Activated CD4-positive, alpha-beta T cell treated with anti-CD3 and anti-CD28 coated beads, Interleukin-2, amount 50 U/mL, for 4 hours (primary cell): ENCODE results near the gene RIBC2.
"Not testable (repeated sequence)": the region's sequence is repeated elsewhere in the genome, so short reads cannot be mapped to it uniquely, and the experiment has no call there.

ENCODE experiments used
- DNase-seq, 2 experiments: peaks; one replicate each; pipeline ENCODE4 v3.0.0-alpha.2; 2020

Gene RIBC2

DNA sequence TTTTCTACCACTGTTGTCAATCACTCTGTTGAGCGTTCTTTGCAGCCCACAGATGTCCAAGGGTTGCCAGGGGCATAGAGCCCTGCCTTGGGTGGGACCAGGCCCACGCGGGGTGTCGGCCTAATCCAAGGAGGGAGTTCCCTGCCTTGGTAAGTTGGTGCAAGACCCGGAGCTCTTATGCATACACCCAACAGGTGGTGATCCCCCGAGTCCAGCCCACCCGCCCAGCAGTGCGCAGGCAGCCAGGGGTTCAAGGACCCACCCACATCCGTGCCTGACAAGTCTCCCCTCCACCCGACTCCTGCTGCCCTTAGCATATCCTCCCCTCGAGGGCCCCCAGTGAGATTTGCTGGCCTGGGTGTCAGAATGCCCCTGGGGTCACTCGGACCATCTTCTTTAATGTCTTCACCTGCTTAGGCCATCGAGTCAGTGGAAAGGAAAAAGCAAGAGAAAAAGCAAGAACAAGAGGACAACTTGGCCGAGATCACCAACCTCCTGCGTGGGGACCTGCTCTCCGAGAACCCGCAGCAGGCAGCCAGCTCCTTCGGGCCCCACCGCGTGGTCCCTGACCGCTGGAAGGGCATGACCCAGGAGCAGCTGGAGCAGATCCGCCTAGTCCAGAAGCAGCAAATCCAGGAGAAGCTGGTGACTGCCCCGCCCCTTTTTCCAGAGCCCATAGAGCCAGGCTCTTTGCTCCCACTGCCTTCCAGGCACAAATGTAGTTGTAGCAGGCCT, 12.2 kb downstream of the RIBC2 start:
- DNase-seq: no peak

DNA sequence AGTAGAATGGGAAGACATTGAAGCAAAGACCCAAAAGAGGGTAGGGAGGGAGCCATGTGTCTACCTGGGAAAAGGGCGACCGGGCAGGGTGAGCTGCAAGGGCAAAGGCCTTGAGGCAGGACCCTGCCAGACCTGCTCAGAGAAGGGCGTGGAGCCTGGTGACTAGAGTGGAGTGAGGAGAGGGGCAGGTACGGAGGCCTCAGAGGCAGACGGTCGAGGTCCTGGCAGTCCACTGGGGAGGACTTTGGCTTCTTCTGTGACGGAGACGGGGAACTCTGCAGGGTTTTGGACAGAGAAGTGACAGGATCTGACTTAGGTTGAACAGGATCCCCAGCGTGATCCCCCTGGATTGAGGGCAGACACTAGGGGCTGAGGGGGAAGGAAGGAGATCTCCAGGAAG, 12.9 kb downstream of the RIBC2 start:
- no peak for DNase-seq

DNA sequence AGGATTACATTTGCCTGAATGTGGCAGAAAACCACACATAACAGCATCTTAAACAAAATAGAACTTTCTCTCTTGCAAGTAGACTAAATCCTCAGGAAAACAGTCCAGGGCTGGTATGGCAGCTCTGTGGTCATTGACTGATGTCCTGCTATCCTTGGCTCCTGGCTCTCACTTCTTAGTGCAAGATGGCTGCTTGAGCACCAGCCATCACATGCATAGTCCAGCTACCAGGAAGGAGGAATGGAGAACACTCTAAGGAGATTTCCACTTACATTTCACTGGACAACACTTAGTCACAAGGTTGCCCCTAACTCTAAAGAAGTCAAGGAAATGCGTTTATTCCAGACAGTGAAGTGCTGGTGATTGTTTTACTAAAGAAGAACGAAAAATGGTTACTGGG, 13.6 kb downstream of the RIBC2 start:
- DNase-seq: no peak

GRCh38 chr22:45428391-45429385, 15.2 kb downstream of the RIBC2 start:
- no peak for DNase-seq

DNA sequence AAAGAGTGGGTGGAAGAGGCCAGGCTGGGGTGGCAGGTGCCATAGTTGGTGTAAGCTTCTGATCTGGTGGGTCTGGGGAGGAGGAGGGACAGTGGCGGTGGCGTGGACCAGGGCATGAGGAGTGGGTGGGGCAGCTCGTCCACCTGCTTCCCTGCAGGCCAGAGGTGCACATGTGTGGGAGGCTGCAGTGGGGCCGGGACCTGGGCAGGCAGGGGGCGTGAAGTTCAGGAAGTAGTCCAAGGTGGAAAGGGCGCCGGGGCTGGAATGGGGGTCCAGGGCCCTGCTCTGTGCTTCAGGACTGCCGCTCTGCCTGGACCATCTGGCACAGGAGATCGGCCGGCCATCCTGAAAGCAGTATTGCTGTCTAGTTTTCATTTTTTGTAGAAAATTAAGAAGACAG, 15.9 kb downstream of the RIBC2 start:
- DNase-seq: no peak

DNA sequence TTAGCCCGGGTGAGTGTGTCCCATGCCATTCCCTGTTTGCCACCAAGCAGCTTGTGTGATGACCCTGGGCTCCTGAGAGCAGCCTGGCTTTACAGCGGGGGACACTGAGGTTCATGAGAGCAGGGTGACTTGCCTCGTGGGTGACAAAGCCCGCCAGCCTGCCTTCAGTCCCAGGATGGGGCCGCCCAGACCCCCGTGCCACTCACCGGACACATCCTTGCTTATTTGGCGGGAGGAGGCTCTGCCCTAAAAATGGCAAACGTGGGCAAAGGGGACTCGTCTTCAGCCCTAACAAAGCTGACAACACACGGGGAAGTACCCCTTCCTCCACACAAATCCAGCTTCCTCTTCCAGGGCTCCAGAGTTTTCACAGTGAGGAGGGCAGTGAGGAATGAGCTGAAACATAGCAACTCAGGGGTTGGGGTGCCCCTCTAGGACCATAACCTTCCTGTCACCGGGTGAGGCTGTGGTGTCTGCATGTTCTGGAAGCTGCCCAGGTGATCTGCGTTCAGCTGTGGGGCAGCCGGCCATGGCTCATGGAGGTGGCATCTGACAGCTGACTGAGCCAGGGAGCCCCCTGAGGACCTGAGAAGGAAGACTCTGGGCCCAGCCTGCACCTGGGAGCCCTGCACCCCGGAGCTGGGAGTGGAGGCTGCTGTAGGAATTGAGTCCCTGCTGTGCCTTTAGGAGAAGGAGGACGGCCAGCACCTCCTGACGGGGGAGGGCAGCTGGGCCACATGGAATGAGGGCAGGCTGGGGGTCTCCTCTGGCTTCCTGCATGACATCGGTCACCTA, 16.7 kb downstream of the RIBC2 start:
- no peak for DNase-seq

DNA sequence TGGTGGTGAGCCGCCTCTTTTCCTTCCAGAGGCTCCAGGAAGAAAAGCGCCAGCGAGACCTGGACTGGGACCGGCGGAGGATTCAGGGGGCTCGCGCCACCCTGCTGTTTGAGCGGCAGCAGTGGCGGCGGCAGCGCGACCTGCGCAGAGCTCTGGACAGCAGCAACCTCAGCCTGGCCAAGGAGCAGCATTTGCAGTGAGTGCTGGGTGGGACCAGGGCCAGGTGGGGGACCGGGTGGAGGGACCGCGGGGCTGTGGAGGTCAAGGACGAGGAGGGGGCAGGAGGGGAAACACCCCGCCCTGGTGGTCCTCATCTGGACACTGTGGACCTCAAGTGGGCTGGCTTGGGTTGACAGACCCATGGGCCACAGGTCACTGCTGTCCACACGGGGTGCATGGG, 17.4 kb downstream of the RIBC2 start:
- no peak for DNase-seq

DNA sequence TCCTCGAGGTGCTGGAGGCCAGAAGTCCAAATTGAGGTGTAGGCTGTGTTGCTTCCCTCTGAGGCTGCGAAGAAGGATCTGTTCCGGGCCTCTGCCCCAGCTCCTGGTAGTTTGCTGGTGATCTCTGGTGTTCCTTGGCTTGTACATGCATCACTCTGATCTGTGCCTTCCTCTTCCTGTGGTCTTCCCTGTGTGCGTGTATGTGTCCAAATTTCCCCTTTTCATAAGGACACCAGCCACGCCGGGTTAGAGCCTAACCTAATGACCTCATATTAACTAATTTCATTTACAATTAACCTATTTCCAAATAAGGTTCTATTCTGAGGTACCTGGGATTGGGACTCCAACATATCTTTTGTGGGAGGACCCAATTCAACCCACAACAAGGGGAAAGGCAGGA, 21.5 kb downstream of the RIBC2 start:
- DNase-seq: no peak

DNA sequence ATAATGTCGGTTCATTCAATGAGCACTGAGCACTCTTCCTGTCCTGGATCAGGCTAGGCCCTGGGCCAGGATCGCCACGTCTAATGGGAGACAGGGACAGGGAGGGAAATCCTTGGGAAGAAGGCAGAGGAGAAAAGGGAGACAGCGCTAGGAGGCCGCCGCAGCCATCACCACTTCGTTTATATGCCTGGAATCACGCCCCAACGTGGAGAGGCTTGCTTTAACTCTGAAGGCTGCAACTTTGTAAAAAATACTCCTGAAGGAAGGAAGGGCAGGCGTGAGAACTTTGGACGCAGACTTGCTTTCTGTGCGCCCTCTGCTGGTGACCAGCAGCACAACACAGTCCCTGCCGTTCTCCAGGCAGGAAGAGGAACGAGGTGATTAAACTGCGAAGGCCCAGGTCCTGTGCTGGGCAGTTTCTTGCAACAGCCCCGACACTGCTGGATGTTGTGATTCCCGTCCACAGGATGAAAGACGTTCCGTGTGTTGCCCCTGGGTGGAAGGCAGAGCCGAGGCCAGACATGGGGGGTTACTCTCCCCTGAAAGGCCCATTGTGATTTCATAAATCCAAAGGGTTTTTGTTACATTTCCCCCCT, 22.1 kb downstream of the RIBC2 start:
- DNase-seq: peak; percentile 77 to 78

GRCh38 chr22:45436871-45437517, 23.5 kb downstream of the RIBC2 start:
- DNase-seq: not testable (repeated sequence)

- DNase-seq: no peak
These were observed 24.8 kb downstream of the RIBC2 start for GRCh38 chr22:45438336-45438735.

DNA sequence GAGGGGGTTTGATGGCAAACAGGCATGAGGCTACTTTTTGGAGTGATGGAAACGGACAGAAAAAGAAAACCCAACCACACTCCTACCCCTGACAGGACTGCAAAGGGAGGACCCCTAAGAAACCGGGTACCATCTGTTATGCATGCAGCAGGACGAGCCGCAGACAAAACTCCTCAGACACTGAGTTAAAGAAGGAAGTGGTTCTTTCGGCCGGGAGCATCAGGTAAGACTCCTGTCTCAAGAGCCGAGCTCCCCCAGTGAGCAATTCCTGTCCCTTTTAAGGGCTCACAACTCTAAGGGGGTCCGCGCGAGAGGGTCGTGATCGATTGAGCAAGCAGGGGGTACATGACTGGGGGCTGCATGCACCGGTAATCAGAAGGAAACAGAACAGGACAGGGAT, 27.2 kb downstream of the RIBC2 start:
- DNase-seq: not testable (repeated sequence)

DNA sequence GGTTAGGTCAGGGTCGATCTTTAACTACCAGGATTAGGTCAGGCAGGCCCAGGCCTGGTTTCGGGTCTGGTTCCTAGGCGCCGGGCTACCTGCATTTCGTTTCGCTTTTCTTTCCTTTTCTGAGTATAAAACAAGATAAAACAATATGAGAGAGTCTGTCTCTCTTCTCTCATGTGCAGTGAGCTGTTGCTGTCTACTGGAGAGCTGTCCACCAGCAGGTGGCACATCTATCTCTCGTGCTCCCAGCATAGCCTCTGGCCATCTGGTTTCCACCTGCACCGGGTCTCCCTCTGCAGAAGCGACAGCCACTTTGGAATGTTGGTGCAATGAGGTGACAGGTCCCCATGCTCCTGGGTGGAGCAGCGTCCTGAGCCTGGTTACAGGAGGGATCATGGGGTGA, 27.6 kb downstream of the RIBC2 start:
- DNase-seq: peak; percentile 5 to 16

DNA sequence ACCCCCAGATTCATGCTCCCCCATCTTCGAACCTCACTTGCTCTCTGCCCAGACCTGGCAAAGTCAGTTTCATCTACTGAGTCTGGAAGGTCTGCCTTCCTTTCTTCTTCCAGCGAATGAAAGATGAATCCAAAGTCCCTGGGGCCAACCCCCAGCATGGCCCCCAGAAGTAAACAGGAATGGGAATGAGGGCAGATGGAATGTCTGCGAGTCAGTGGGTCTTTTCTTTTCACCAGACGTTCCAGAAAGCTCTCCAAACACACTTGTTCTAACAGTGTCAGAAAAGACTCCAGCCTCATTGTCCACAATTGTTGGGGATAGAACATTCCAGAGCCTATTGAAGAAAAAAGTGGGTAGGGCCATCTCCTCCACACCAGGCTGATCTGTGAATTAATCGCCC, 28.6 kb downstream of the RIBC2 start:
- DNase-seq: no peak

DNA sequence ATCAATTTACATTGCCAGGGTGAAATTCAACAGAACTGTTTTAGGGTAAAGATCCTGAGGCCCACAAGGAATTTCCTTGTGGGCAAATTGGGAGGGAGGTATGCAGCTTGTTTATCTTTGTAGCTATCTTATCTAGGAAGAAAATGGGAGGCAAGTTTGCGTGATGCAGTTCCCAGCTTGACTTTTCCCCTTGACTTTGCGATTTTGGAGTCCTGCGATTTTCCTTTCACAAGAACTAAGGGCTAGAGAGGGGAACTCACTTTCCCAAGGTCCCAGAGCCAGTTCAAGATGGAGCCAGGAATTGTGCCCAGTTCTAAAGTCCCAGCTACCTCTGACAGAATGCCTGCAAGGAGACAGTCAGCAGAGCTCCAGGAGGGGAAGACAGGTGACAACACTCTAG, 30.7 kb downstream of the RIBC2 start:
- no peak for DNase-seq

- no peak for DNase-seq
These were observed 31.7 kb downstream of the RIBC2 start for GRCh38 chr22:45445031-45445710.

GRCh38 chr22:45446216-45446615, 32.7 kb downstream of the RIBC2 start:
- DNase-seq: no peak

DNA sequence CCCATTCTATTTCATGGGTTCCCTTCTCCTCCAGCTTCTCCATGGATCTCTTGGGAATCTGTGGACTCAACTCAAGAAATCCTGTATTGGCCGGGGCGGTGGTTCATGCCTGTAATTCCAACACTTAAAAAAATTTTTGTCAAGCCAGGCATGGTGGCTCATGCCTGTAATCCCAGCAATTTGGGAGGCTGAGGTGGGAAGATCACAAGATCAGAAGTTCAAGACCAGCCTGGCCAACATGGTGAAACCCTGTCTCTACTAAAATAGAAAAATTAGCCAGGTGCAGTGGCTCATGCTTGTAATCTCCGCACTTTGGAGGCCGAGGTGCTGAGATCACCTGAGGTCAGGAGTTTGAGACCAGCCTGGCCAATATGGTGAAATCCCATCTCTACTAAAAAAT, 34.1 kb downstream of the RIBC2 start:
- DNase-seq: not testable (repeated sequence)

DNA sequence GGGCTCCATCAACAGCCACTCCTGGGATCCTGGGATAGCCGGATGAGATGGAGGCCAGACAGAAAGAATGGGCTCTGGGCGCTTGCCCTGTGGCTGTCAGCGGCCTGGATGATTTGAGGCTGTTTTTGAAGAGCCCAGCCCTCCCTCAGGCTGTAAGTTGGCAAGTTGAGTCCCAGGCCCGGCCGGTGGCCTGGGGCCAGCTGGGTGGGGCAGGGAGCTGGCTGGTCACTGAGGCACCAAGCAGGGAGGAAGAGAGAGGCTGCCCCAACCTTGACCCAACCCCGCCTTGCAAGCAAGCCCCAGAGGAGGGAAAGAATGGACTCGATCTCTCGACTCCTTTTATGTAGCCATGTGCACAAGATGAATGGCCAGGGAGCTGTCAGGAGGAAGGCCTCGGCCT, 34.9 kb downstream of the RIBC2 start:
- no peak for DNase-seq

DNA sequence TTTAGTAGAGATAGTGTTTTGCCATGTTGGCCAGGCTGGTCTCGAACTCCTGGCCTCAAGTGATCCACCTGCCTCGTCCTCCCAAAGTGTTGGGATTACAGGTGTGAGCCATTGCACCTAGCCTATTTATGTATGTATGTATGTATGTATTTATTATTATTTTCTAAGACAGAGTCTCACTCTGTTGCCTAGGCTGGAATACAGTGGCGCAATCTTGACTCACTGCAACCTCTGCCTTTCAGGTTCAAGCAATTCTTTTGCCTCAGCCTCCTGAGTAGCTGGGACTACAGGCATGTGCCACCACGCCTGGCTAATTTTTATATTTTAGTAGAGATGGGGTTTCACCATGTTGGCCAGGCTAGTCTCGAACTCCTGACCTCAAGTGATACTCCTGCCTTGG, 35.9 kb downstream of the RIBC2 start:
- not testable (repeated sequence) for DNase-seq

GRCh38 chr22:45450101-45450785, 36.8 kb downstream of the RIBC2 start:
- no peak for DNase-seq
